Epithelial cell of esophagus (primary cell): ENCODE results near the gene GRIA4.

Experiments used
- DNase-seq: peaks from one replicate; pipeline ENCODE4 v3.0.0; 2010; ENCODE audit warnings: low read depth
- H3K4me3 ChIP-seq: 2 replicates; pipeline ENCODE4 v1.5.1; 2011; ENCODE audit warnings: mild to moderate bottlenecking, low read length, control low read depth
- TF ChIP-seq, protein P1 (sequence below): IDR thresholded peaks from 2 replicates; pipeline ENCODE4 v1.5.1; 2011; ENCODE audit warnings: low read depth, mild to moderate bottlenecking, low read length, control low read depth, inconsistent platforms; ENCODE audit not compliant: insufficient read depth; ENCODE audit errors: missing control alignments

GRIA4 gene

DNA sequence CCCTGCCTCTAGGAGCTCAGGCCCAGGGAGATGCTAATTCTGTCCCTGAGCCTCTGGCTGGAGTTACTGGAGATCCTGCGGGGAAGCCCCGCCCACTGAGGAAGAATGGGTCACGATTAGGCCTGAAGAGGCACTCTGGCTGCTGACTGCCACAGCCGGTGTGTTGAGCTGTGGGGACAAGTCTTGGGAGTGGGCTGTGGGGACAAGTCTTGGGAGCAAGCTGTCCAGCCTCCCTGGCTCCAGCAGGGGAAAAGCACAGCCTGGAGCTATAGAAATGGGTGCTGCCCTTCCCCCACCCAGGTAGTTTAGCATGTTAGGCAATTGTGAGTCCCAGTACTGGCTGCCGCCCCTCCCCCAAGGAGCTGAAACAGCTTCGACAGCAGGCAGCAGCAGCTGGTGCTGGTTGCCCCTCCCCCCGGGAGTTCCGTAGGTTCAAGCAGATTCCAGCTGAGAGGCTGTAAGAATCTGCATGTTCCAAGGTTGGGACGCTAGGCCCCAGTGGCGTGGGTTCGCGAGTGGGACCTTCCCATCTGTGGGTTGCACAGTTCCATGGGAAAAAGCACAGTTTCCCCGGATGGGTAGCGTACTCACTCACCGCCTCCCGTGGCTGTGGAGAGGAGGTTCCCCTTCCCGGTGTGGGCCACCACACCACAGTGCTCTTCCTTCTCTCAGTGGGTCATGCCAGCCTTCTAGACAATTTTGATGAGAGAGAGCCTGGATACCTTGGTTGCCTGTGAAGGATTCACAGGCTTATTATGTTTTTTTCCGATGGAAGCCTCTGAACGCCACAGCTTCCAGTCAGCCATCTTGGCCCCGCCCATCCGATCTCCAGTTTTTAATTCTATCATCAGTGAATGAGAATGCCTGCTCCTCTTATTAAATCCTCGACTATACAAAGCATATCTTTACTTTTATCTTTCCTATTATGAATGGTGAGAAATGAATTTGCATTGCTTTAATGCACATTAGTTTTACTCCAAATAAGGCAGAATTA, 350.7 kb downstream of the GRIA4 start:
- H3K4me3 ChIP-seq = no peak overlapping the region
- DNase-seq = no peak
- TF ChIP-seq, protein P1, sequence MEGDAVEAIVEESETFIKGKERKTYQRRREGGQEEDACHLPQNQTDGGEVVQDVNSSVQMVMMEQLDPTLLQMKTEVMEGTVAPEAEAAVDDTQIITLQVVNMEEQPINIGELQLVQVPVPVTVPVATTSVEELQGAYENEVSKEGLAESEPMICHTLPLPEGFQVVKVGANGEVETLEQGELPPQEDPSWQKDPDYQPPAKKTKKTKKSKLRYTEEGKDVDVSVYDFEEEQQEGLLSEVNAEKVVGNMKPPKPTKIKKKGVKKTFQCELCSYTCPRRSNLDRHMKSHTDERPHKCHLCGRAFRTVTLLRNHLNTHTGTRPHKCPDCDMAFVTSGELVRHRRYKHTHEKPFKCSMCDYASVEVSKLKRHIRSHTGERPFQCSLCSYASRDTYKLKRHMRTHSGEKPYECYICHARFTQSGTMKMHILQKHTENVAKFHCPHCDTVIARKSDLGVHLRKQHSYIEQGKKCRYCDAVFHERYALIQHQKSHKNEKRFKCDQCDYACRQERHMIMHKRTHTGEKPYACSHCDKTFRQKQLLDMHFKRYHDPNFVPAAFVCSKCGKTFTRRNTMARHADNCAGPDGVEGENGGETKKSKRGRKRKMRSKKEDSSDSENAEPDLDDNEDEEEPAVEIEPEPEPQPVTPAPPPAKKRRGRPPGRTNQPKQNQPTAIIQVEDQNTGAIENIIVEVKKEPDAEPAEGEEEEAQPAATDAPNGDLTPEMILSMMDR = no peak

DNA sequence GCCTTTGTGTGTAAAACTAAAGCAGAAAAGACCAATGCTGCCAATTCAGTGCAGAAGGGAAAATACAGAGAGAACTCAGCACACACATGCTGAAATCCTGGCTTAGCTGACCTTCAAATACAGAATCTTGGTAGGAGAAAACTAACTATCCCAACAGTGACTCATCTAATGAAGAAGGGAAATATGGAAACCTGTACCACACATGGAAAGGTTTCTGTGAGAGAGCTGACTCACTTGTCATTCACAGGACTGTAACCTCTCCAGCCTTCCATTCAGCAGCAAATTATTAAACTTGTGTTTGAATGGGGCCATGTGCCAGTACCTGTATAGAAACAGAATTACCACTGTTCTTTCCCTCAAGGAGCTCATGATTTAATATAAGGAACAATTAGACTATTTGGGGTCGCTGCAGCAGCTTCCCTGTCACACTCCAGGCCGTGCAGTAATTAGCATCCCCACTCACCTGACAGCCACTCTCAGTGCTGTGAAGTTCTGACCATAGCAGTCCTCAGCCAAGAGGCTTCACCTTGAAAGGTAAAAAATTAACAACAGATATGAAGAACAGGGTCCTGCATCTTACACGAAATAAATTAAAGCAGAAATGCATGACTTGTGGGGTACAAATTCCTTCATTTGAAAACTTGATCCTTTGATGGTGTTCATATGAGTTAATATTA, 358.3 kb downstream of the GRIA4 start:
- peak; percentile 75 for DNase-seq
- TF ChIP-seq, protein P1 = no peak
- H3K4me3 ChIP-seq = no peak overlapping the region

DNA sequence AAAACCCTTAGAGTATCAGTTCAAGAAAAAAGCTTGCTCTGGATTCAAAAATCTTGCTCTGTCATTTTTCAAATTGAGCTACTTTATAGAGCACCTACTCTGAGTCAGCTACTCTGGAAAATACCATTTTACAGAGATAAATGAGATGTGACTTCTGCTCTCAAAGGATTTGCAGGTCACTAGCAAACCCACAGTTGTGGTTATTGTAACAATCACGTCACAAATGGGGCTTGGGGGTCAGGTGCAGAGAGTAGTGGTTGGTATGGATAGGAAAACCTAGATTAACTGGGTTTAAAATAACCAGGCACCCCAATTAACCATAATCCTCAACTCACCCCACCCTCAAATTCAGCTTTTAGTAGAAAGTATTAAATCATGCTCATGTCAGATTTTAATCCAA, 359.9 kb downstream of the GRIA4 start:
- H3K4me3 ChIP-seq = no peak overlapping the region
- TF ChIP-seq, protein P1 = no peak
- DNase-seq = no peak

DNA sequence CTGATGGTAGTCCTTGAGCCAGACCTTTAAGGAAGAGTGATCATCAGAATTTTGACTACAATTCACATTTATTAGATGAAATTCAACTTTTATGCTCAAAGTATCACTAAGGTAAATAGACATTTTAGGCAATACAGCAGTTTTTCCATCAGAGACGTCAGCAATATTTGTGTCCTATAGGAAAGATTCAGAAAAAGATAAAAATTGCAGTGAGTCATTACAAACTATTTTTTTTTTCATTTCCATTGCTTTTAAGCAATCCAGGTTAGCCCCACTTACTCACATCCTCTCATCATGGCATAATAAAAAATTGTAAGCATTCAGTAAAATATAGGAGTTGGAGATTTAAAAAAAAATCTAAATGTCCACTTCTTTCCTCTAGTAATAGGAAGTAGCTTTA, 365.3 kb downstream of the GRIA4 start:
- TF ChIP-seq, protein P1 = no peak
- DNase-seq = no peak

DNA sequence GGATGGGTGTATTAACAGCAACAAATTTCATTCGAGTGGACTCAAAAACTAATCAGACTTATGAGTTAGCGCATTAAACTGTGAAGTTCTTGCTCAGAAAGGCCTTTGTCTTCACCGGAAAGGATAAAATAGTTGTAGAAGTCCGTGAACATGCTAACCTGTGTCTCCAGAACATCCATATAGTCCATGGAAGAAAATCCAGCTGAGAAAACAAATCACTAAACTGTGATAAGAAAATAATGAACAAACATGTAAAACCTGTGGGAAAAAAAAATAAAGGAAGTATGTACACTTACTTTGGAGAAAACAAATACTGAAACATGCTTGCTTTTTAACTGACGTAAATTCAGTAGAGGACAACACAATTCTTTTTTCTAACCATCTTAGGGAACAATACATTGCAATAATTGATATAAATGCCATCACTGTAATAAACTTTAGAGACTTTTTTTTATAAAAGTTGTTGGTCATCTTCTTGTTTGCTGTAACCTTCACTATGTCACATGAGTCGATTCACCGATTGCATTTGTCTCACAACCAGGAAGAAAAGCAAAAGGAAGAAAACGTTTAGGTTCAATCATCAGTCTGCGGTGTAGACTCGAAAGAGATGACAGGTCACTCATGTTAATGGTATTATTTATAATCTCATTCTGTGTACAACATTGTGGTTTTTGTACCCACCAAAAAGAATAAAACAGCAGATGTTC, 370.3 kb downstream of the GRIA4 start:
- TF ChIP-seq, protein P1 = no peak
- H3K4me3 ChIP-seq = no peak overlapping the region
- DNase-seq = no peak

More for the DNA sequence above, 365.3 kb downstream of the GRIA4 start:
- H3K4me3 ChIP-seq = no peak overlapping the region

DNA sequence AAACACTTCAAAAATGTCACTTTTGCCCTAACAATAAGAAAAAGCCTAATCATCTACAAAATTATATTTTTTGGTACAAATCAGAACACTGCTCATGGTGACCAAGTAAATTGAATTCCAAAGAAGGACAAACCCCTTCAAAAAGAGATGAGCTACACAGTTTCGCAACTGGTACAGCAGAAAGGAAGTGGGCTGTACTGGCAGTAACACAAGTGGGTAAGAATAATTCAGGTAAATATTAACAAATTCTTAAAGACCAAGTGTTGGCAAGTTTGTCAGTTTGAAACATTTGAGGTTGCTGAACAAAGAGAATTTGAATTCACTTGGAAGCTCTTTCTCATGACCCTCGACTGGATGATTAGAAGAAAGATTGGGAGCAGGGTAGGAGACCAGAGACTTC, 376.7 kb downstream of the GRIA4 start:
- DNase-seq = no peak

More for the DNA sequence above, 376.7 kb downstream of the GRIA4 start:
- H3K4me3 ChIP-seq = no peak overlapping the region
- TF ChIP-seq, protein P1 = no peak
